HG03439 (cell line): Measurements from ENCODE around the gene CBR3.
"Not testable (repeated sequence)": the region's sequence is repeated elsewhere in the genome, so short reads cannot be mapped to it uniquely, and the experiment has no call there.

Experiments used
- ATAC-seq: cut with Tn5 transposase; IDR thresholded peaks from one replicate; pipeline ENCODE4 v1.9.1; 2021; ENCODE audit warnings: mild to moderate bottlenecking, moderate library complexity; ENCODE audit not compliant: unreplicated experiment

The CBR3 gene

DNA sequence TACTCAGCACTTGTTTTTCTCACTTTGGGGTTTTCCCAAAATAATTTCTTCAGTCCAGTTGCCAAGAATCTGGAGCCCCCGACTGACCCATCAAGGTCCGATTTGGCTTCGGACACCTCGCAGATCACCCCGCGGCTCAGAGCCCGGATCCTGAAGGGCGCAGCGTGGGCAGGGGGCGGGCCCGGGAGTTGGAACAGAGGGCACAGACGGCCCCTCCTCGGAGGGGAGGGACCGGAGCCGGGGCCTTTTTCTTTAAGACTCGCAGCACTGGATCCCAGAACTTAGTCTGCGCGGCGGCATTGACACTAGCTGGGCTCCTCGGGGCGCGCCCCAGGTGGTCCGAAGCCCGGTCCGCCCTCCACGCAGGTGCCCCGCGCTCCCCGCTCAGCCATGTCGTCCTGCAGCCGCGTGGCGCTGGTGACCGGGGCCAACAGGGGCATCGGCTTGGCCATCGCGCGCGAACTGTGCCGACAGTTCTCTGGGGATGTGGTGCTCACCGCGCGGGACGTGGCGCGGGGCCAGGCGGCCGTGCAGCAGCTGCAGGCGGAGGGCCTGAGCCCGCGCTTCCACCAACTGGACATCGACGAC, at the start of gene CBR3:
CBR3 (plus strand) TSS at position 277 of the 588 bp plus-strand sequence; CDS start at position 391, 114 bp downstream.
- no peak for ATAC-seq

DNA sequence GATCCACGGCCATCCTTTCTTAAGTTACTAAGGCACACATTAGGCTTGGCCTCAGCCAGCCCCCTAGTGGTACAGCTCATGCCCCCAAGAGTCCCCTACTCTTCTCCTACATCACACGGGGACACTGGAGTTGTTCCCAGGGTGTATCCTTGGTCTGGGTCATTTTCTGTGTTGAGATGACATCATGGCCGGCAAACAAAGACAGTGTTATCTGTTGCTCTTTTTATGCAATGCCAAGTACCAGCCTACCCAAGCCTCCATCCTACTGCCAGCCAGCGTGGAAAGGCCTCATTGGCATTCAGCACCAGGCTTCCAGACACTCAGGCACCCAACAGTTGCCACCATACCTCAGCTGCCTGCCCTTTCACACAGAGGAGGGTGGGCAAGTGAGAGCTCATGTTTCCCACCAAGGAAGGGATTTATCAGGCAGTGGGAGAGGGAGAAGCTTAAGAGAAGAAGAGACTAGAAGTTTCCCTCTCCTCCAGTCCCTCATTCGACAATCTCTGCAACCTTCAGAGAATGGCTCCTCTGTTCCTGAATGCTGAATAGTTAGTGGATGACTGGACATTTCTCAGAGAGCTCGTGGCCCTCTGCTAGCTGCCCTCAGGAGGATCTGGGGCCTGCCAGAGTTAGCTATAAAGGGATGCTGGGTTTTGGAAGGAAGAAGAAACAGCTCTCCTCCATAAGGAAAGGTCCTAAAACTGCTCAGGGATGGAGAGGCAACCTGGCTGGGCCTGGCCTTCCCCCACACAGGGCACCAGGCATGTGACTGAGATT, 47.3 kb upstream of the CBR3 start:
- ATAC-seq, result no peak

DNA sequence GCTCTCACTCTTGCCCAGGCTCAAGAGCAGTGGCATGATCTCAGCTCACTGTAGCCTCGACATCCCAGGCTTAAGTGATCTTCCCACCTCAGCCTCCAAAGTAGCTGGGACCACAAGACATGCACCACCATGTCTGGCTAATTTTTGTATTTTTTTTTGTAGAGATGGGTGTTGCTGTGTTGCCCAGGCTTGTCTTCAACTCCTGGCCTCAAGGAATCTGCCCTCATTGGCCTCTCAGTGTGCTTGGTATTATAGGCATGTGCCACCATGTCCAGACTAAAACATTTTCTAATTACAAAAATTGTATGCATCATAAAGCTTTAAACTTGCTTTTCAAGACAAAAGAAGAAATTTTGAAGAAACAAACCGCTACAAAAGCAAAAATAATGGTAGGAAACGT, 44.9 kb upstream of the CBR3 start:
- ATAC-seq, result no peak

DNA sequence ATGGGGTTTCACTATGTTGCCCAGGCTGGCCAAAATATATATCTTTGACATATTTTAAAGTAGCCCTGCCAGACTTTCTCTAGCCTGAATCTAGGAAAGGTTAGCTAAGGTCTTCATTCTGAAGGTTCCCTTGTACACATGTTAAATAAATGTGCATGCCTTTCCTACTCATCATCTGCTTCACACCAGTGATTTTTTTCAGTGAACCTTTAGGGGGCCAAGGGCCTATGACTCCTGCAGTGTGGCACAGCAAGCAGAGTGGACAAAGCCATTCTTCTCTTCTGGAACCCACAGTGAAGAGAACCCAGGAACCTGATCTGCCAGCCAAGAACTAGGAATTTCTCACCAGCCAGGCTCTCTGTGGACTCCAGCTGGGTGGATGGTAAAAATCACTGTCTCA, 42.2 kb upstream of the CBR3 start:
- no peak for ATAC-seq

DNA sequence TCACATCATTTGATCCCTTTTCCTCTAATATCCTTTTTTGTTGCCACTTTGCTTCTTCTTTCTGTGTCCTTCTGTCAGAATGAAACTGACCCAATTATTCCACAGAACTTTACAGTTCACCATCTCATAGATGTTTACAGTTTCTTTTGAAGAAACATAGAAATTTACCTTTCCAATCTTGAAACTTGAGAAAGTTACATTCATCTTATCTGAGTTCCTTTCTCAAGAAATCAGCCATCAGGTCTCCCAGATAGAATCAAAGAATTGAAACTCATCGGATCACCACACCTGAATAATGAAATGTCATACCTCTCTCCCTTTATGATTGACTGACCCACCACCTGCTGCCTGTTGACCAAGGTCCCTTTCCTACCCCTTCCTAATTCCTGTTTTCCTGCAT, 41.4 kb upstream of the CBR3 start:
- no peak for ATAC-seq

DNA sequence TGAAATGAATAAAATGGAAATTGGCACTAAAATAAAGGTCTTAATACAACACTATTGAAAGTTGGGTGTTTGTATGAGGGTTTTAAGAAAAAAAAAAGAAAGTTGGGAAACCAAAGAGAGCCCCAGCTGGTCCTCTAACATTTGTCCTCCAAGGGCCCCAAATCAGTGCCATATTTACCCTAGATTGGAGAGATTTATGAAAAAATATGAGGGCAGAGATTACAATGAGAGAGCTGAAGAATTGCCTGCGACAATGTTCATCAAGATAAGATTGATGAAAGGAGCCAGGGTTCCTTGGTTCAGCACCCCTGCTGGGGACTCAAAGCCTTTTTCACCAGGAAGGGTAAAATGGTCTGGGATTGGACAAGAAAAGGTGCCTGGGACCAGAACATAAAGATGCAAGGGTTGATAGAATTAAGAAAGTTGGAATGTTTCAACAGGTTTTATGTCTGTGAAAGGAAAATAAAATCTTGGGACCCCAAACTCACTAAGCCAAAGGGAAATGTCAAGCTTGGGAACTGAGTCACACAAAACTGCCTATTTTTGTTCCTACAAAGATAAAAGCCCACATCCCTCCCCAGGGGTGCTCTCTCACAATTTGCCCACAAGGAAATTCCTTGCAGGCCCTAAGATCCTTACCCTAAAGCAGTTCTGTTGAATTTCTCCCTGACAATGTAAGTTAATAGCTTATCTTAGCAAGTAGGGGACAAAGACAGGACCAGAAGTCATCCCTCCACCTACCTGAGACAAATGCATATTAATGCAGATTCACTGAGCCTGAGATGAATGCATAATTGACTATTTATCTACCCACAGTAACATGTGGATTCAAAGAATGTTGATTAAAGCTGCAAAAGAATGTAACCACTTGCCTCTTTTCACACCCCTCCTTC, 38.2 kb upstream of the CBR3 start:
- ATAC-seq, result no peak

DNA sequence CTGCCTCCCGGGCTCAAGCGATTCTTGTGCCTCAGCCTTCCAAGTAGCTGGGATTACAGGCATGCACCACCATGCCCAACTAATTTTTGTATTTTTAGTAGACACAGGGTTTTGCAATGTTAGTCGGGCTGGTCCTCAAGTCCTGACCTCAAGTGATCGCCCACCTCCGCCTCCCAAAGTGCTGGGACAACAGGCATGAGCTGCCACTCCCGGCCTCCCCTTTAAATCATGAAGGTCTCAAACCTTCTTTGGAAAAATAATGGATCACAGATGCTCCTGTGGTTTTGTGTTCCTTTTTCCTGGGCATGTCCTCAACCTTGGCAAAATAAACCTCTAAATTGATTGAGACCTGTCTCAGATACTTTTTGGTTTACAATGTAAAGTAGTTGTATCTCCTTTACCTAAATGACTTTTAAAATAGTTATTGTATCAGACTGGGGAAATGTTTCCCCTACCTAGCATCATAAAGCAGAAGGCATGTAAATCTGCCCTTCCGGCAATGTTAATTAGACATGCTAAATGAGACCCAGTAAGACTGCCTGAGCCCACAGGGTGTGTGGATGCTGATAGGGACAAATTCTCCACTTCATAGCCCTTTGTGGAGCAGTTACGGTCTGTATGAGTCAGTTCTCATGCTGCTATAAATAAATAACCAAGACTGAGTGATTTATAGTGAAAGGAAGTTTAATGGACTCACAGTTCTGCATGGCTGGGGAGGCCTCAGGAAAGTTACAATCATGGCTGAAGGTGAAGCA, 37.3 kb upstream of the CBR3 start:
- no peak for ATAC-seq

DNA sequence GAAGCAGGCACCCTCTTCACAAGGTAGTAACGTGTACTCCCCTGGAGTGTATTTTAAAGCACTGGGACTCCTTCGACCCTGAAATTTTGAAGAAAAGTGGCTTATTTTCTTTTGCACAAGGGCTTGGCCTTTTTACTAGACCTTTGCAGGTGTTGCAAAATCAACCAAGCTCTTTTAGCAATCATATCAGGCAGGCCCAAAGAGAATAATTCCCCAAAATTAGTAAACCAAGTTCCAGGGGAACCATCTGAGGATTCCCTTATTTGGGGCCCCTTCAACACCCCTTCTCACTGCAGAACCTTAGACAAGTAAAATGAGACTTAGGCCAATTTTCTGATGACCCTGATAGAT, 36.7 kb upstream of the CBR3 start:
- no peak for ATAC-seq

DNA sequence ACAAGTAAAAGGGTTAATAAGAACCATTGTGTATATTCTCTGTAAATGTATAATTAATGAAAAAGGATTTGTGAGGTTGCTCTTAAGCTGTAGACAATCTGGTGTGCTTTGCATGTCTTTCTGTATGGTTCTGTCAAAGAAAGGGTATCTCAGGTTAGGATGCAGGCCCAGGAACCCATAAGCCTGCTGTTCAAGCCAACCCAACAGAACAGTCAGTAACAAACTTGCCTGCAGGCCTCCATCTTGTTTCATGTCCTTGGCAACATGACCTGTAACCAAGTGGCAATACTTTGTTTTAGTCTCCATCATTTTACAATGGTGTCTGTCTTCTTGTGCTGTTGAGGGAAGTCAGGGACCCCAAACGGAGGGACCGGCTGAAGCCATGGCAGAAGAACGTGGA, 35.9 kb upstream of the CBR3 start:
- ATAC-seq, result no peak

DNA sequence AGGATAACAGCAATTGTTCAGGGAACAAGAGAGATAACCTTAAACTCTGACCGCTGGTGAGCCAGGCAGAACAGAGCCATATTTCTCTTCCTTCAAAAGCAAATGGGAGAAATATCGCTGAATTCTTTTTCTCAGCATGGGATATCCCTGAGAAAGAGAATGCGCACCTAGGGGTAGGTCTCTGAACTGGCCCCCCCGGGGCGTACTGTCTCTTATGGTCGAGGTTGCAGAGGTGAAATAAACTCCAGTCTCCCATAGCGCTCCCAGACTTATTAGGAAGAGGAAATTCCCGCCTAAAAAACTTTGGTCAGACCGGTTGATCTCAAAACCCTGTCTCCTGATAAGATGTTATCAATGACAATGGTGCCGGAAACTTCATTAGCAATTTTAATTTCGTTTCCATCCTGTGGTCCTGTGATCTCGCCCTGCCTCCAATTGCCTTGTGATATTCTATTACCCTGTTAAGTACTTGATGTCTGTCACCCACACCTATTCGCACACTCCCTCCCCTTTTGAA, 35.1 kb upstream of the CBR3 start:
- ATAC-seq, result not testable (repeated sequence)

DNA sequence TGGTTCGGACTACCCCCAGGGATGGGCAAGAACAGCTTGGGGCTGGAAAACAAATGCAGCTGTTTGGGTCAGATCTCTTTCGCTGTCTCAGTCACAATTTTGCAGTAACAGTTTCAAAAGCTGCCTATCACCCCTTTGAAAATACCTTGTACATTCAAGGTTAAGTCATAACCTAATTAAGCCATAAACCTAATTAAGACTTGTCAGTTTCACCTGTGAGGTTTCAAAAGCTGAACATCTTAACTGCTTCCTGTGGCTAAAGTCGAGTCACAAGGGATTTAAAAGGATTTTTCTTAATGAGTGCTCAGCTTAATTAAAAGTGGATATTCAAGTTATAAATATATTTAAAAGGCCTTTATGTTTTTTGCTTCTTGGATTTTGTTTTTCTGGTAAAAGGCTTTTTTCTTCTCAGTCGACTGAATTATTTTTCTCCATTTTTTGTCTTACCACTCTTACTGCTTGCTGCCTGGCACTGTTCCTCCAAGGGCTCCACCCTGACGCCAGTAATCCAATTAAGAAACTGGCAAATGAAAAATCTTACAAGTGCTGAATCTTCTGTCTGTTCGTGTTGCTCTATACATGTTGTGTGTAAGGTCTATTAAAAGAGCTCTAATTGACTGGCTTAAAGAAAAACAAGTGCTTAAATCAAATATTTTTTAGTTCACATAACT, 33.8 kb upstream of the CBR3 start:
- no peak for ATAC-seq

DNA sequence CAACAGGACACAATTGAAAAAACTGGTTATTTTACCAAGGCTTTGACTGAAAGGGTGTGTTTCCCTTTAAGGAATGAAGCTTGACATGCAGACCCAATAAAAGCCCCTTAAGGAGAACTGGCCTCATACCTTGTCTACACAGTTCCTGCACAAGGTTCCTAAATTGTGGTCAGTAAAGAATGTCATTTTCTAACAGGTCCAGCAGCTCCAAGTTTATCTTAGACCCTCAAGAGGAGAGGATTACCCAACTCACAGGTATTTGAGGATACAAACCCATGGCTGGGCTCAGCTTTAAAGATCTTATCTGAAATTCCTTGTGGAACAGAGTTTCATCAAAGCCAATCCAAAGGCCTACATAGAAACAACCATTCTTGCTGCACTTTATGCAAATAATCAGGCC, 31.4 kb upstream of the CBR3 start:
- no peak for ATAC-seq

DNA sequence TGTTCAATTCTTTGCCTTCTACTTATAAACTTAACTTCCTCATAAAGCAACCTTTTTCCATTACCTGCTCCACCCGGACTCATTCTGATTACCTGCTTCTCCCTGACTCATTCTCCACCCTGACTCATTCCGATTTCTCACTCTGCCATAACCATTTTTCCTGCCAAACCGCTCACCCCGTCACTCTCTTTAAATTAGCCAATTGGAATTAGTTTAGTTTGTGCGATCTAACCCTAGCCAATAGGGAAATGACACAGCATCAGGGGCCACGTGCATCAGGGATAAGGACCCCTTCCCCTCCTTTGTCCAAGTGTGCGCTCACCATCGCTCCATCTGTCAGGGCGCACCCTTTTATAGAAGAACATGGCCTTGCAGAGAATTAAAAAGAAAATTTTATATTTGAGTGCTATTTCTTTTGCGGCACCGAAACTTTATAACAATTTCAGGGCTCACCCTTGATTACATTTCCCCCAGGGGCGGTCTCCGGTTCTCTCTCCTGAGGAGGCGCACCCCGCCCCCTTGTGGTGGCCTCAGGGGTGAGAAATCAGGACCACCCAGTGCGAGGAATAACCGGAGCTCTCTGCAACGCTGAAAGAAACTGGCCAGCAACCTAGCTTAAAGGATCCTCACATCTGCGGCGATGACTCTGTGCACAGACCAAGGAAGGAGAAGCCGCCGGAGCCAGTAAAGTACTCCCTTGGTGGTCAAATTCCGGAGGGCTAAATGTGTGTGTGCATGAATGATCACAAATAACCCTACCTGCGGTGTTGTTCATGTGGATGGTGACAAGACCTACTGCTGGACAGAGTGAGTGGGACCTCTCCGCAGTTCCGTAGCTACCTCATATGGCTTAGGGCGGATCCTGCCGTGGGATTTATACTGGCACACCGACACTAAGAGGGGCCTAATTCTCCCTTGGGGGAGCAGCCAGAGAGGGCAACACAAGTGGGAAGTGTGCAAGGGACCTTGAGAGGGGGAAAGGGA, 30.3 kb upstream of the CBR3 start:
- no peak for ATAC-seq

DNA sequence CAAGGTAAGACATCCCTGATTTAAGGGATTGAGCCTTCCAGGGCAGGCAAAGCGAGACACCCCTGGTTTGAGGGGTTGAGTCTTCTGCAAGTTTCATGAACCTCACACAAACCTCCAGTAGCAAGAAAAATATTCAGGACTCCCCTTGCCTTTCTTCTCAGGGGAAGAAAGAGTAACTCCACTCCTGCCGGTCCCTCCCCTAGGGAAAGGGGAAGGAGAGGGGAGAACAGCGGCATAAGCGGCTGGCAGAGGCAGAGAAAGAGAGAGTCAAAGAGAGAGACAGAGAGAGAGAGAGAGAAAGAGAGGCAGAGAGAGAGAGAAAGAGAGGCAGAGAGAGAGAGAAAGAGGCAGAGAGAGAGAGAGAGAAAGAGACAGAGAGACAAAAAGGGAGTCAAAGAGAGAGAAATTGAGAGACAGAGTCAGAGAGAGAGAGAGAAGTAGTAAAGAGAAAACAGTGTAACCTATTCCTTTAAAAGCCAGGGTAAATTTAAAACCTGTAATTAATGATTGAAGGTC, 29.5 kb upstream of the CBR3 start:
- no peak for ATAC-seq

DNA sequence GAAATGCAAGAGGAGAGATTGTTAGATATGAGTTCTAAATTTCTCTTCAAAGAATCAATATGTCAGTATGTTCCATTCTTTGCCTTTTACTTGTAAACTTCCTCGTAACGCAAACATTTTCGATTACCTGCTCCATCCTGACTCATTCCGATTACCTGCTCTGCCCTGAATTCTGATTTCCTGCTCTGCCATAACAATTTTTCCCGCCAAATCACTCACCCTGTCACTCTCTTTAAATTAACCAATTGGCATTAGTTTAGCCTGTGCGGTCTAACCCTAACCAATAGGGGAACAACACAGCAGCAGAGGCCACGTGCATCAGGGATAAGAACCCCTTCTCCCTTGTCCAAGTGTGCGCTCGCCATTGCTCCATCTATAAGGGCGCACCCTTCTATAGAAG, 25.0 kb upstream of the CBR3 start:
- ATAC-seq, result no peak

DNA sequence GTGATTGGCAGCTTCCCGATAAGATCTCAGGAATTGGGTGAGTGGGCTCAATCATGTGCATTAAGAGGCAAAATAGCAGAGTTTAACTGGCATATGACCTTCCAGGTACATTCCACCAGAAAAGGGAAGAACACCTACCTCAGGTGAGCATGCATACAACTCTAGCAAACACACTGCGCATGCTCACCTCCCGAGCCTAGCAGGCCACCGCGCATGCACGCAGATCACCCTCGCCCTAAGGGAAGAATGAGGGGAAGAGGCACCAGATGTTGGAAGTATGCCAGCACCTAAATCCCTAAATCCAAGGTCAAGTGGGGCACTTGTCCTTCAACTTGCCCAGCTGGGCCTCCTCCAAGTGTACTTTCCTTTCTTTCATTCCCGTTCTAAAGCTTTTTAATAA, 23.6 kb upstream of the CBR3 start:
- no peak for ATAC-seq

DNA sequence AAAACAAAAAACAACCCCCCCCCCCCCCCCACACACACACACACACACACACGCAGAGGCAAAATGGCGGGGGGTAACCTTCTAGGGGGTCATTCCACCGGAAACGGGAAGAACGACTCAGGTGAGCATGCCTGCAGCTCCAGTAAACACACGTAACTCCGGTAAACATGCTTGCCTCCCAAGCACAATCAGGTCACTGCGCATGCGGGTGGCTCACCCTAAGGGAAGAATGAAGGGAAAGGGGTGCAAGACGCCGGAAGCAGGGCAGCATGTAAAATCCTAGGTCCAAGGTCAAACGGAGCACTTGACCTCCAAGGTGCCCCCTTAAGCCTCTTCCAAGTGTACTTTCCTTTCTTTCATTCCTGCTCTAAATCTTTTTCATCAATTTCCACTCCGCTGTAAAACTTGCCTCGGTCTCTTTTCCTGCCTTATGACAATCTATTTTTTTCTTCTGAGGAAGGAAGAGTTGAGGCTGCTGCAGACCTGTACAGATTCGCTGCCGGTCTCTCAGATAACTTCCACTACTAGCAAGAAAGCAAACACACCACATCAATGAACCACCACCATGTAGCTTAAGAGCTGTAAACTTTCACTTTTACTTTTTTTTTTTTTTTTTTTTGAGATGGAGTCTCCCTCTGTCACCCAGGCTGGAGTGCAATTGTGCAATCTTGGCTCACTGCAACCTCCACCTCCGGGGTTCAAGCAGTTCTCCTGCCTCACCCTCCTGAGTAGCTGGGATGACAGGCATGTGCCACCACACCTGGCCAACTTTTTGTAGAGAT, 21.0 kb upstream of the CBR3 start:
- no peak for ATAC-seq

DNA sequence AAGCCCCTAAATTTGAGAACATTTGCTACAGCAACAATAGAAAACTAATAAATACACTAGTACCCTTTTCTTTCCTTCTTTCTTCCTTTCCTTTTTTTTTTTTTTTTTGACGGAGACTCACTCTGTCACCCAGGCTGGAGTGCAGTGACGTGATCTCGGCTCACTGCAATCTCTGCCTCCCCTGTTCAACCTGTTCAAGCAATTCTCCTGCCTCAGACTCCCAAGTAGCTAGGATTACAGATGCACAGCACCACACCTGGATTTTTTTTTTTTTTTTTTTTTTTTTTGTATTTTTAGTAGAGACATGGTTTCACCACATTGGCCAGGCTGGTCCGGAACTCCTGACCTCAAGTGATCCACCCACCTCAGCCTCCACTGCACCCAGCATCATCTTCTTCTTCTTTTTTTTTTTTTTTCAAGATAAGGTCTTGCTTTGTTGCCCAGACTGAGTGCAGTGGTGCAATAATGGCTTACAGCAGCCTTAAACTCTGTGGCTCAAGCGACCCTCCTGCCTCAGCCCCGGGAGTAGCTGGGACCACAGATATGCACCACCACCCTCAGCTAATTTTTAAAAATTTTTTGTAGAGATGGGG, 19.6 kb upstream of the CBR3 start:
- ATAC-seq, result no peak
